ENCODE results near the gene EID2B.

The EID2B gene, protein sequence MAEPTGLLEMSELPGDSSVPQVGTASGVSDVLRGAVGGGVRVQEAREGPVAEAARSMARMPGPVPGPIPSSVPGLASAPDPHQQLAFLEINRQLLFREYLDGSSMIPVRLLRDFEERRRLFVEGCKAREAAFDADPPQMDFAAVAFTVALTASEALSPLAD

DNA sequence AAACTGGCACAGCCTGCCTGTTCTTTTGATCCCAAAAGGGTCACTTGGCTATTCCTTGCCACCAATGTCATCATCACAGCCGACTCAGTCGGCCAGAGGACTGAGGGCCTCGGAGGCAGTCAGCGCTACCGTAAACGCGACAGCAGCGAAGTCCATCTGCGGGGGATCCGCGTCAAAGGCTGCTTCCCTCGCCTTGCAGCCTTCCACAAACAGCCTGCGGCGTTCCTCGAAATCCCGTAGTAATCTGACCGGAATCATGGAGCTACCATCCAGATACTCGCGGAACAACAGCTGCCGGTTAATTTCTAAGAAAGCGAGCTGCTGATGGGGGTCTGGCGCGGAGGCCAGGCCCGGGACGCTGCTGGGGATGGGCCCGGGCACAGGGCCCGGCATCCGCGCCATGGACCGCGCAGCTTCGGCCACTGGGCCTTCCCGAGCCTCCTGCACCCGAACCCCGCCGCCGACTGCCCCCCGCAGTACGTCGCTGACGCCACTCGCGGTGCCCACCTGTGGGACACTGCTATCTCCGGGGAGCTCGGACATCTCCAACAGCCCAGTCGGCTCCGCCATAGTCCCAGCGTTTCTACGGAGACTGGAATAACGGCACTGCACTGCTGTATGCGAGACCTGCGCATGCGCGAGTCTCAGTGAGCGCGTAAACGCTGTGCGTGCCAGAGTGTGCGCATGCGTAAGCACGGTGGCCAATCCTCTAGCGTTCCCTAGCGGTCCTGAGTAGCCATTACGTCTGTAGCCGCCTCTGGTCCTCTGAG lies at the start of gene EID2B:
TSS of gene EID2B (minus strand) at position 620 of the 770 bp plus-strand sequence. CDS start at position 570, 50 bp downstream.
- DNase-seq (ENCODE audit: low spot score), result peak; percentile 95

GRCh38 chr19:39582442-39582841 lies 49.8 kb upstream of the EID2B start:
- no peak for DNase-seq (ENCODE audit: low spot score)

- DNase-seq (ENCODE audit: low spot score), result no peak
Measured at GRCh38 chr19:39568604-39569003, 36.0 kb upstream of the EID2B start.

- no peak for DNase-seq (ENCODE audit: low spot score)
Measured at GRCh38 chr19:39566064-39566463, 33.4 kb upstream of the EID2B start.

DNA sequence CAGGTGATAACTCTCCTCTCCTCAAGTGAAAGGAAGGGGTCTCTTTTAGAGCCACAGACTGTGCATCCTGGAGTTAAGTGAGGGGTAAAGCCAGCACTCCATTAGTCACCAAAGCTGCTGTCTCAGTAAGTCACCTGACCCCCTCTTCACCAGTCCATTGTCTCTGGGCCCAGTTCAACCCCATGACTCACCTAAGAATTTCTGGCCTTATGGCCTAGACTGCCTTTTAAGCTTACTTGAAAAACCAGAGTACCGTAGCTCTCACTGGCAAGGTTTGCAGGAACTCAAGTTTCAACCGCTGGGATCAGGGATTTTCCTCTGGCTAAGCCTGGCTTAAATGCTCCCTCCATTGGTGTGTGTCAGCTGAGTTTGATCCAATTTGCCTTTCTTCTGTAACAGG lies 30.8 kb upstream of the EID2B start:
- DNase-seq (ENCODE audit: low spot score), result no peak

DNA sequence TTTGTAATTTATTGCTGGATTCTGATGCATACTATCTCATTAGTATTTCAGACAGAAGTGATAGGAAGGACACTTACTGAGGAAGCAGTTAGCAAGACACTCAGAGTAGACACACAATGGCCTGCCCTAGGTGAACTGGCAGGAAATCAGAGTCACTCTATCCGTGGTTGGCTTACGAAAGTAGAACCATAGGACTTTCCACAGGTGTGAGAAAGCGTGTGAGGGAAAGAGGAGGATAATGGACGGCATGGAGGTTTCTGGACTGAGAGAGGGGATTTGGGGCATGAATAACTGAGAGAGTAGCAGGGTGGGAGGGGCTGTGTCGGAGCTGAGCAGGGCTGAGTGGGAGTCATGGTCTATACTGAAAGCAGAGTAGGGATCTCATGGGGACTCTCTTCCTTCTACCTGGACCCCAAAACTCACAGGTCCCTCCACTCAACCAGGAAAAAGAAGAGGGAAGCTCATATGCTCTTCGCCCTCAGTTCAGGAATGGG lies 26.0 kb upstream of the EID2B start:
- no peak for DNase-seq (ENCODE audit: low spot score)

GRCh38 chr19:39557811-39558623 lies 25.4 kb upstream of the EID2B start:
- DNase-seq (ENCODE audit: low spot score), result no peak

DNA sequence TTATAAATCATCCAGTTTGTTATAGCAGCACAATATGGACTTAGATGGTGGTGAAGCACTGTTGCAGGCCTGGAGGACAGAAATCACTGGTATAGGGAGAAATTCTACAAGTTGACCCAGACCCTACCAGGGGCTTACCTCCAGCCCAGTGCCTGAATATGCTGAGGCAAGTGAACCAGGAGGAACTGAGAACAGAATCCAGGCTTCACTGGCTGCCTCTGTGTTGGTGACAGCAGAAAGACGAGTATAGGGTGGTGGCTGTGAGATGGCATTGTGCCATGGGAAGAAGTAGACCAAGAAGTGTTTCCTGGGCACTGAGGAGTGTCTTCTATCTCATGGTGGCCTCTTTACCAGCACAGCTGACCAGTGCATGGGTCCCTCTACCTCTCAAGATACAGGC lies 23.2 kb upstream of the EID2B start:
- peak; percentile 37 for DNase-seq (ENCODE audit: low spot score)

- no peak for DNase-seq (ENCODE audit: low spot score)
Measured at GRCh38 chr19:39554701-39555311, 22.2 kb upstream of the EID2B start.

- no peak for DNase-seq (ENCODE audit: low spot score)
Measured at GRCh38 chr19:39553082-39553652, 20.5 kb upstream of the EID2B start.

DNA sequence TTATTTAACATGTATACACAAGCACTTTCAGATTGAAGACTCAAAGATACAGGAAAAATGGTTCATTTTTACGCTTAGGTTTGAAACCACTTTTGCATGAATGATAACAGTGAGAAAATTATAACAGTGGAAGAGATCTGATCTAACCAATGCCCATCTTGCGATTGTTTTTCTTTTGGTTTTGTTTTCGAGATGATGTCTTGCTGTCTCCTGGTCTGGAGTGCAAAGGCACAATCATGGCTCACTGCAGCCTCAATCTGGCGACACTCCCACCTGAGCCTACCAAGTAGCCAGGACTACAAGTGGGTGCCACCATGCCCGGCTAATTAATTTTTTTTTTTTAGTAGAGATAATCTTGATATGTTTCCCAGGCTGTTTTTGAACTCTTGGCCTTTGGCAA lies 17.5 kb upstream of the EID2B start:
- DNase-seq (ENCODE audit: low spot score), result no peak

DNA sequence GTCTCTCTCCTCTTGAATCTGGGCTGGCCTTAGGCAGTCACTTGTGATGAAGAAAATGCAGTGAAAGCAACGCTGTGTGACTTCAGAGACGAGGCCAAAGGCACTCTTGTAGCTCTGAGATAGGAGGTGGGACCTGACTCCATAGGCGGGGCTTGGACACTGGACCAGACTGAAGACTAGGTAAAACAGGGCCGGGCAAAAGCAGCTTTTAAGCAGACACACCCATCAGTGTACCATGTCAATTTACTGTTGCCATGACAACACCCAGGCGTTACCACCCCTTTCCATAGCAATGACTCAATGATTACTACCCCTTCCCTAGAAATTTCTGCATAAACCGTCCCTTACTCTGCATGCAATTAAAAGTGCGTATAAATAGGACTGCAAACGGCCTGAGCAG lies 13.9 kb upstream of the EID2B start:
- no peak for DNase-seq (ENCODE audit: low spot score)

- DNase-seq (ENCODE audit: low spot score), result no peak
Measured at GRCh38 chr19:39544911-39545310, 12.3 kb upstream of the EID2B start.

DNA sequence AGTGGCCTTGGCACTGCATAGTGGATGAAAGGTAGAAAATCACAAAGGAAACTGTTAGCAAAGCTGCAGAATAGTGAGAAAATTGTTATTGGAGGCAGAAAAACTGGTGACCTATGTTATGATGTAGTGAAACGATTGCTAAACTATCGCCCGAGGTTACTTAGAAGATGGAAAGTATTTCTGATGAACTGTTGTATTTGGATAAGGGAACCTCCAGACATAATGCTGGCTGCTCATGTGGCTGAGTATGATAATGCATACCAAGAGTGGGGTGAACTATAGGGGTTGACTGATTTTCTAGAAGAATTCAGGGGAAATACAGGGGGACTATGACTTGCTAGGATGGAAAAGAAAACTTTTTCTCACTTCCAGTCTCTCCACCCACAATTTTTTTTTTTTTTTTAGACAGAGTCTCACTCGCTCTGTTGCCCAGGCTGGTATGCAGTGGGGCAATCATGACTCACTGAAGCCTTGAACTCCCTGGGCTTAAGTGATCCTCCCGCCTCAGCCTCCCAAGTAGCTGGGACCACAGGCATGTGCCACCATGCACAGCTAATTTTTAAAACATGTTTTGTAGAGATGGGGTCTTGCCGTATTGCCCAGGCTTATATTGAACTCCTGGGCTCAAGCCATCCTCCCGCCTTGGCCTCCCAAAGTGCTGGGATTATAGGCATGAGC lies 11.7 kb upstream of the EID2B start:
- DNase-seq (ENCODE audit: low spot score), result no peak

DNA sequence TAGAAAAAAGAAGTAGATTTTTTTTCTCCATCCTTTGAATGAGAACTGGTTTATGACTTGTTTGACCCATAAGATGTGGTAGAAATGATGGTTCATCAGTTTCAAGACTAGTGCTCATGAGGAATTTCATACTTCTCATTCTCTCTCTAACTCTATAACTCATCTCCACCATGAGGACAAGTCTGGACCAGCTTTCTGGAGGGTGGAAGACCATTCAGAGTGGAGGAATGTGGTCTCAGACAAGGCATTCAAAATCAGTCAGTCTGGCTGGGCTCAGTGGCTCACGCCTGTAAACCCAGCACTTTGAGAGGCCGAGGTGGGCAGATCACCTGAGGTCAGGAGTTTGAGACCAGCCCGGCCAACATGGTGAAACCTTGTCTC lies 10.8 kb upstream of the EID2B start:
- no peak for DNase-seq (ENCODE audit: low spot score)

DNA sequence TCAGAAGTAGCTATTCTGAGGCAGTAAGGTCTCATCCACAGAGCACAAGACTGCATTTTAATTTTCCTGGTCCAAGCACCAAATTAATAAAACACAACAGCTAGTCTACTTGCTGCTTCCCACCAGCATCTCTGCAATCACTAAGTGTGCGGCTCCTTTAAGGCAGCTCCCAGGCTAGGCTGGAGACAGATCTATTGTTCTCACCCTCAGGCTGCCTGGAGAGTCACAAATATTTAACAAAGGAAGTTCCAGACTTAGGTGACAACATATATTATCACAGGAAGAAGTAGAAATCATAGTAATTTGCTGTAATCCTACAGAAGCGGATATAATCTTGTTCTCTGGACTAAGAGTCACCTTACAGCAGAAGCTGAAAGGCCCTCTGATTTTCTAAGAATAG lies 9.6 kb upstream of the EID2B start:
- peak; percentile 82 for DNase-seq (ENCODE audit: low spot score)

- no peak for DNase-seq (ENCODE audit: low spot score)
Measured at GRCh38 chr19:39540333-39540673, 7.7 kb upstream of the EID2B start.

DNA sequence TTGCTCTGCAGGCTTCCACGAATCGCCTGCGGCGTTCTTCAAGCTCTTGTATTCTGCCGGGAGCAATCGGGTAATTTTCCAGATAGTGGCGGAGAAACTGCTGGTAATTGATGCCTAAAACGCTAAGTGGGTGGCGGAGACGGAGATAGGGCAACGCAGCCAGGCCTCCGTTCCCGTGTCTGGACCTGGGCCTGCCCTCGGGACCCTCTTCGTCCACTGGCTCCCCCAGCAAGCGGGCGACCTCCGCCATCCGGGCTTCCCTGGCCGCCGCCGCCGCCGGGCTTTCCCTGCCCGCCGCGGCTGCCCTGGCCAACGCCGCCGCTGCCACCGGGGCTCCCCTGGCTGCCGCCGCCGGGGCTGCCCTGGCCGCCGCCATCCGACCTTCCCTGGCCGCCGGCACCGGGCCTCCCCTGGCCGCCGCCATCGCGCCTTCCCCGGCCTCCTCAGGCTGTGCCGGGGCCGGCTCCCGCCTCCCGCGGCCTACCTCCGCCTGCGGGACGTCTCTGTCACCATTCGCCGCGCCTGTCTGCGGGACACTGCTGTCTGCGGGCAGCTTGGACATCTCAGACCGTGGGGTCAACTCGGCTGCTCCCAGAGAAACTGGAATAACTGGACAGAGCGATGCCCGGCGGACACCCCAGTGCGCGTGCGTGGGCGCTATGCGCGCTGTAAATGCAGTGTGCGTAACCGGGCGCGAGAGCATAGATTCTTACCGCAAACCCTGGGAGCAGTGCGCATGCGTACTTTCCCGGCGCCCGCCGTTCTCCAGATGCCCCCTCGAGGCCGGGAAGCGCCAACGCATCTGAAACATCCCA lies 7.1 kb upstream of the EID2B start, which contains the start of gene EID2:
TSS of gene EID2 (minus strand) at position 644 of the 815 bp plus-strand sequence. CDS start at position 562, 82 bp downstream.
- peak; percentile 92 for DNase-seq (ENCODE audit: low spot score)

GRCh38 chr19:39539165-39539517 lies 6.5 kb upstream of the EID2B start:
- no peak for DNase-seq (ENCODE audit: low spot score)

GRCh38 chr19:39533791-39534190 lies 1.1 kb upstream of the EID2B start:
- DNase-seq (ENCODE audit: low spot score), result no peak
